ENCODE results near the gene SYNPR.

DNA sequence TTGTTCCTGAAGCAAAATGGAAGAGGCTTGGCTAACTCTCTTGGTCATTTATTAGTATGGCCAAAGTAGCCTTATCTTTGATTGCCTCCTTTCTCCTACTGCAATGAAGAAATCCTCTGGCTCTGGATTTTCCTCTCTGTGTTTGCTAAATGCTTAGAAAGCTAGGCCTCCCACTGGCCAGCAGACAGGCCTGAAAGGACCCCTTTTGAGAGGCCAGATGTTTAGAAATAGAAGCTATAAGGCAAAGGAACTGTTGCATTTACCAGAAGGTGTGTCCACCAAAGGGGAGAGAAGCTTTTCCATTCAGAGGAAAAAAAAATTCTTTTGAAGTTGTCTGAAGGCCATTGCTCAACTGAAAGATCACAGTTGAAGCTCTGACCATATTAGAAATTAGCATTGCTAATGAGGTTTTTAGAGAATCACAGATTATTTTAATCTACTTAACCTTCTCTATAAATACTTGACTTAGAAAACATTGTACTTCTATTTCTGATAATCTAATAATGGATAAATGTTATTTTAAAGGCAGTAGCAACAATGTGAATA is 160.8 kb downstream of the SYNPR start:
- no peak for TF ChIP-seq POLR2A (IDR thresholded peaks at IDR 0.05)
- TF ChIP-seq, protein P1, sequence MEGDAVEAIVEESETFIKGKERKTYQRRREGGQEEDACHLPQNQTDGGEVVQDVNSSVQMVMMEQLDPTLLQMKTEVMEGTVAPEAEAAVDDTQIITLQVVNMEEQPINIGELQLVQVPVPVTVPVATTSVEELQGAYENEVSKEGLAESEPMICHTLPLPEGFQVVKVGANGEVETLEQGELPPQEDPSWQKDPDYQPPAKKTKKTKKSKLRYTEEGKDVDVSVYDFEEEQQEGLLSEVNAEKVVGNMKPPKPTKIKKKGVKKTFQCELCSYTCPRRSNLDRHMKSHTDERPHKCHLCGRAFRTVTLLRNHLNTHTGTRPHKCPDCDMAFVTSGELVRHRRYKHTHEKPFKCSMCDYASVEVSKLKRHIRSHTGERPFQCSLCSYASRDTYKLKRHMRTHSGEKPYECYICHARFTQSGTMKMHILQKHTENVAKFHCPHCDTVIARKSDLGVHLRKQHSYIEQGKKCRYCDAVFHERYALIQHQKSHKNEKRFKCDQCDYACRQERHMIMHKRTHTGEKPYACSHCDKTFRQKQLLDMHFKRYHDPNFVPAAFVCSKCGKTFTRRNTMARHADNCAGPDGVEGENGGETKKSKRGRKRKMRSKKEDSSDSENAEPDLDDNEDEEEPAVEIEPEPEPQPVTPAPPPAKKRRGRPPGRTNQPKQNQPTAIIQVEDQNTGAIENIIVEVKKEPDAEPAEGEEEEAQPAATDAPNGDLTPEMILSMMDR (IDR thresholded peaks at IDR 0.05): no peak

Measured in lower leg skin (tissue), 3 donors.